Upper lobe of right lung (tissue), 1 donor: Measurements from ENCODE around the gene KLC1. TPM values are rescaled to one million over a fixed set of nuclear protein-coding genes. Genes with fewer than 3 reads are reported as not detected.

Experiments
- ATAC-seq: fragments of 200-7000 bp; cut with Tn5 transposase; one replicate; pipeline ENCODE4 v1.9.1; 2020; ENCODE audit warnings: mild to moderate bottlenecking, moderate library complexity
- DNase-seq: peaks from one replicate; pipeline ENCODE4 v3.0.0-alpha.2; 2020
- H3K27ac ChIP-seq: fragments of 200-600 bp; one replicate; pipeline ENCODE4 v1.8.0; 2022
- H3K27me3 ChIP-seq: fragments of 200-600 bp; one replicate; pipeline ENCODE4 v1.8.0; 2022; ENCODE audit warnings: mild to moderate bottlenecking
- H3K36me3 ChIP-seq: fragments of 200-600 bp; one replicate; pipeline ENCODE4 v1.8.0; 2022
- H3K4me1 ChIP-seq: fragments of 200-600 bp; one replicate; pipeline ENCODE4 v1.8.0; 2022
- H3K4me3 ChIP-seq: fragments of 200-600 bp; one replicate; pipeline ENCODE4 v1.8.0; 2022; ENCODE audit warnings: mild to moderate bottlenecking
- H3K9me3 ChIP-seq: fragments of 200-600 bp; one replicate; pipeline ENCODE4 v1.8.0; 2022
- CTCF ChIP-seq: fragments of 200-600 bp; IDR thresholded peaks from one replicate; pipeline ENCODE4 v1.8.0; 2022; ENCODE audit warnings: antibody characterized with exemption
- intact Hi-C: fragments of 100-400 bp; cut with DNase I; formaldehyde crosslinking; loops from one replicate; pipeline ENCODE4 v1.11.0; 2022
- total RNA-seq: library from RNA; stranded (reverse); fragmentation: NEBNext Ultra II Directional; extraction: Animal tissue kit (Norgen Biotek cat#: 25700); gene quantifications from one replicate; pipeline ENCODE4 v1.2.1, GENCODE V29; 2021
- donor health status: DM: no; HTN: yes; CAD: no; lungs with severe emphysema.

Gene KLC1
- total RNA-seq, 1 donor from 2014 or later = 172 TPM

GRCh38 chr14:103693515-103693914 lies 64.5 kb downstream of the KLC1 start:
- TF ChIP-seq CTCF = no peak
- DNase-seq (peak; percentile 89), ATAC-seq (peak; percentile 88)
- H3K27me3 ChIP-seq = no peaks in the 10 kb centered on the region
- H3K27ac ChIP-seq = peak overlapping the region; percentile 36
- no peaks in the 10 kb centered on the region for H3K9me3 ChIP-seq
- peaks cover 66% of the 10 kb centered on the region for H3K36me3 ChIP-seq
- peaks cover 45% of the 10 kb centered on the region for H3K4me1 ChIP-seq
- intact Hi-C loops = no loop called here
- no peak overlapping the region for H3K4me3 ChIP-seq

GRCh38 chr14:103694572-103695026 lies 65.6 kb downstream of the KLC1 start:
- Histone ChIP-seq H3K27ac (no peak overlapping the region), H3K4me3 (no peak overlapping the region), H3K27me3 (no peaks in the 10 kb centered on the region), H3K4me1 (peaks cover 38% of the 10 kb centered on the region), H3K9me3 (no peaks in the 10 kb centered on the region), H3K36me3 (peaks cover 66% of the 10 kb centered on the region)
- ATAC-seq (no peak), DNase-seq (peak; percentile 47)
- TF ChIP-seq CTCF = no peak
- intact Hi-C loops = no loop called here

- peaks cover 34% of the 10 kb centered on the region for H3K4me1 ChIP-seq
- H3K36me3 ChIP-seq = peaks cover 66% of the 10 kb centered on the region
Observed at GRCh38 chr14:103695296-103696069, 66.5 kb downstream of the KLC1 start.

GRCh38 chr14:103696070-103696402 lies 67.0 kb downstream of the KLC1 start:
- DNase-seq = no peak
- Histone ChIP-seq H3K9me3 (no peaks in the 10 kb centered on the region), H3K4me1 (peaks cover 34% of the 10 kb centered on the region), H3K27ac (peak overlapping the region; percentile 47), H3K36me3 (peaks cover 69% of the 10 kb centered on the region), H3K4me3 (no peak overlapping the region), H3K27me3 (no peaks in the 10 kb centered on the region)
- no peak for TF ChIP-seq CTCF
- intact Hi-C loops = no loop called here
- ATAC-seq = no peak

More at GRCh38 chr14:103695296-103696069, 66.5 kb downstream of the KLC1 start:
- intact Hi-C loops = no loop called here
- ATAC-seq = no peak
- H3K27ac ChIP-seq = no peak overlapping the region
- peak; percentile 44 for DNase-seq
- no peaks in the 10 kb centered on the region for H3K27me3 ChIP-seq
- no peak for TF ChIP-seq CTCF
- H3K9me3 ChIP-seq = no peaks in the 10 kb centered on the region
- no peak overlapping the region for H3K4me3 ChIP-seq

- no peaks in the 10 kb centered on the region for H3K27me3 ChIP-seq
- H3K36me3 ChIP-seq = peaks cover 75% of the 10 kb centered on the region
- peak overlapping the region; percentile 47 for H3K27ac ChIP-seq
- no peak for TF ChIP-seq CTCF
- H3K4me1 ChIP-seq = peaks cover 34% of the 10 kb centered on the region
- H3K9me3 ChIP-seq = no peaks in the 10 kb centered on the region
- no peak for ATAC-seq
- peak; percentile 51 for DNase-seq
- H3K4me3 ChIP-seq = no peak overlapping the region
- intact Hi-C loops = no loop called here
Observed at GRCh38 chr14:103696466-103697071, 67.6 kb downstream of the KLC1 start.
